Measurements from ENCODE around the gene MBLAC1.

The MBLAC1 gene

GRCh38 chr7:100173806-100174495 is 47.2 kb downstream of the MBLAC1 start:
- no peak for DNase-seq

- no peak for DNase-seq
Observed at GRCh38 chr7:100174582-100174981, 47.8 kb downstream of the MBLAC1 start.

- no peak for DNase-seq
Observed at GRCh38 chr7:100175296-100175935, 48.6 kb downstream of the MBLAC1 start.

- DNase-seq = no peak
Observed at GRCh38 chr7:100176096-100177044, 49.6 kb downstream of the MBLAC1 start.

- peak; percentile 85 to 92 for DNase-seq
Observed at GRCh38 chr7:100177045-100178001, 50.6 kb downstream of the MBLAC1 start, which contains the start of the genes GPC2 and STAG3. GPC2 (minus strand) TSS chr7:100177381; CDS start chr7:100177199, 182 bp downstream. STAG3 (plus strand) TSS chr7:100177918; CDS start chr7:100180557, 2,639 bp downstream.

Measured in hippocampal formation (tissue), 2 donors.